Astrocyte of the spinal cord (primary cell): ENCODE data around the gene SLC35A3.

Source experiments
- DNase-seq: peaks from one replicate; pipeline ENCODE4 v3.0.0; 2011; ENCODE audit warnings: low read depth, low spot score
- H3K4me3 ChIP-seq: 2 replicates; pipeline ENCODE4 v1.5.1; 2011; ENCODE audit warnings: low read depth, mild to moderate bottlenecking, low read length, moderate library complexity
- in situ Hi-C: cut with HindIII; loops from 2 replicates; pipeline ENCODE4 v1.10.0; 2017; ENCODE audit warnings: low sequenced_read_pairs
- TF ChIP-seq, protein P1 (sequence below): IDR thresholded peaks from 2 replicates; pipeline ENCODE4 v1.5.1; 2012; ENCODE audit warnings: low read depth, mild to moderate bottlenecking, low read length, inconsistent platforms

SLC35A3 gene

DNA sequence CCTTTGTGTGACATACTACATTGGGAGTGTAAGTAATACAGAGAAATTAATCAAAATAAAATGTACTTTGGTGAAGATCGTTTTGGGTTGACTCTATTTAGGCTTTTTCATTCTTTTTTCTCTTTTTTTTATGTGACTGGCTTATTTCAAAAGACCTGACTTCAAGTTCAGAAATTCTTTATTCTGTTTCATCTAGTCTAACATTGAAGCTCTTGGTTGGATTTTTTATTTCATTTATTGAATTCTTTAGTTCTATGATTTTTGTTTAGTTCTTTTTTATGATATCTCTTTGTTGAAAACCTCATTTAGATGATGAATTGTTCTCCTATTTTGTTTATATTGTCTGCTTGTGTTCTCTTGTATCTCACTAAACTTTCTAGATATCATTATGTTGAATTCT is 35.6 kb downstream of the SLC35A3 start:
- no peak for DNase-seq
- in situ Hi-C loops, result no loop called here
- TF ChIP-seq, protein P1, sequence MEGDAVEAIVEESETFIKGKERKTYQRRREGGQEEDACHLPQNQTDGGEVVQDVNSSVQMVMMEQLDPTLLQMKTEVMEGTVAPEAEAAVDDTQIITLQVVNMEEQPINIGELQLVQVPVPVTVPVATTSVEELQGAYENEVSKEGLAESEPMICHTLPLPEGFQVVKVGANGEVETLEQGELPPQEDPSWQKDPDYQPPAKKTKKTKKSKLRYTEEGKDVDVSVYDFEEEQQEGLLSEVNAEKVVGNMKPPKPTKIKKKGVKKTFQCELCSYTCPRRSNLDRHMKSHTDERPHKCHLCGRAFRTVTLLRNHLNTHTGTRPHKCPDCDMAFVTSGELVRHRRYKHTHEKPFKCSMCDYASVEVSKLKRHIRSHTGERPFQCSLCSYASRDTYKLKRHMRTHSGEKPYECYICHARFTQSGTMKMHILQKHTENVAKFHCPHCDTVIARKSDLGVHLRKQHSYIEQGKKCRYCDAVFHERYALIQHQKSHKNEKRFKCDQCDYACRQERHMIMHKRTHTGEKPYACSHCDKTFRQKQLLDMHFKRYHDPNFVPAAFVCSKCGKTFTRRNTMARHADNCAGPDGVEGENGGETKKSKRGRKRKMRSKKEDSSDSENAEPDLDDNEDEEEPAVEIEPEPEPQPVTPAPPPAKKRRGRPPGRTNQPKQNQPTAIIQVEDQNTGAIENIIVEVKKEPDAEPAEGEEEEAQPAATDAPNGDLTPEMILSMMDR, result no peak
- H3K4me3 ChIP-seq, result no peak overlapping the region

DNA sequence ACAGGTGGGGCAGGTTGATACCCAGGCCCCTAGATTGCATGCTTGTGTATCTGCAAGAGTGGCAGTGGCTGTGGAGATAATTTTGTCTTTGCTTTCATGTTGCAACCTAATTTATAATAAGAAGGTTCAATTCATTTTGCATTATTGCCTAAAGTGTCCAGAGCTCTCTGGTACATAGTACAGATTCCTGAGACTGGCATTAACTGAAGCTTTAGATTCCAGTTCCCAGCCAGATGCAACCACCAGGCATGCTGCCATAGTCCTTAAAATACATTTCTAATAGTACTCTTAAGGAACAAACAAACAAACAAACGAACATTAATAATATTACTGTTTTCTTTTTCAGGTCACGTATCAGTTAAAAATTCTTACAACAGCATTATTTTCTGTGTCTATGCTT is 36.9 kb downstream of the SLC35A3 start:
- TF ChIP-seq, protein P1, result no peak
- no peak for DNase-seq
- in situ Hi-C loops, result no loop called here

GRCh38 chr1:100009458-100009857 is 39.7 kb downstream of the SLC35A3 start:
- TF ChIP-seq, protein P1, result no peak
- in situ Hi-C loops, result no loop called here

More for the DNA sequence above, 36.9 kb downstream of the SLC35A3 start:
- no peak overlapping the region for H3K4me3 ChIP-seq

GRCh38 chr1:100010804-100011203 is 41.0 kb downstream of the SLC35A3 start:
- in situ Hi-C loops, result no loop called here
- no peak overlapping the region for H3K4me3 ChIP-seq
- TF ChIP-seq, protein P1, result no peak
- DNase-seq, result no peak

More at GRCh38 chr1:100009458-100009857, 39.7 kb downstream of the SLC35A3 start:
- DNase-seq, result no peak
- no peak overlapping the region for H3K4me3 ChIP-seq

DNA sequence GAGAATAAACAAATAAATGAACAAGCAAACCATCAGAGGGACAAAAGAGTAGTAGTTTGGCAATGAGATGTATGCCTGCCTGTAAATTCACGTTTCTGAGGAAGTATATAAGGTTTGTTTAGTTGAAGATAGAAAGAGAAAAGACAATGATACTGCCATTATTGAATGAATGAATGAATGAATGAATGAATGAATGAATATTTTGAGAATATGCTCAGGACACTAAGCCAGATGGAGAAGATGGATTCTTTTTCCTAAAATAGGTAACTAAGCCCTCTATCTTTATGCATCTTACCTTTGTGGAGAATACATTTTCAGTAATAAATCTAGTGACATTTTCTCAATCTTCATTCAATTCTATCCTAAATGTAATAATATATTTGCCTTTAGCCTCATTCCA is 49.4 kb downstream of the SLC35A3 start:
- in situ Hi-C loops, result no loop called here
- TF ChIP-seq, protein P1, result no peak
- H3K4me3 ChIP-seq, result no peak overlapping the region
- no peak for DNase-seq

DNA sequence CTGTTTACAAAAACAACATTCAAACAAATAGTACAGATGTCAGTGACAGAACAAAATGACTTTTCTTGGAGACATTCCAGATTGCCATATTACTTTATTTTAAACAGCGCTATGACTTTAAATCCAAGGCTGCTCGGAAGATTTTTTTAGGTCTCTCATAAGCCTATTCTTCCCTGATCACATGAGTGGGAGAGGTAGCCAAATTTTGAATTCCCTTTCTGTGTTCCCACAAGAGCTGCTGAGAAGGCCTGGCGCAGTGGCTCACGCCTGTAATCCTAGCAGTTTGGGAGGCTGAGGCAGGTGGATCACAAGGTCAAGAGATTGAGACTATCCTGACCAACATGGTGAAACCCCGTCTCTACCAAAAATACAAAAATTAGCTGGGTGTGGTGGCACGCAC is 53.7 kb downstream of the SLC35A3 start:
- H3K4me3 ChIP-seq, result no peak overlapping the region
- DNase-seq, result no peak
- in situ Hi-C loops, result no loop called here
- TF ChIP-seq, protein P1, result no peak

- in situ Hi-C loops, result no loop called here
- no peak overlapping the region for H3K4me3 ChIP-seq
- no peak for DNase-seq
- TF ChIP-seq, protein P1, result no peak
These were observed 57.4 kb downstream of the SLC35A3 start for GRCh38 chr1:100027212-100027611.
